Measurements from ENCODE around the gene FAM180A.
"Not testable (repeated sequence)": the region's sequence is repeated elsewhere in the genome, so short reads cannot be mapped to it uniquely, and the experiment has no call there.

The FAM180A gene

GRCh38 chr7:135715055-135715522 is 33.5 kb downstream of the FAM180A start:
- no peak for DNase-seq (ENCODE audit: low read depth in 1 of 2, low spot score in 1 of 2)

- no peak for DNase-seq (ENCODE audit: low read depth in 1 of 2, low spot score in 1 of 2)
These were observed 34.0 kb downstream of the FAM180A start for GRCh38 chr7:135714534-135715009.

GRCh38 chr7:135713836-135714470 is 34.7 kb downstream of the FAM180A start:
- no peak for DNase-seq (ENCODE audit: low read depth in 1 of 2, low spot score in 1 of 2)

- DNase-seq (ENCODE audit: low read depth in 1 of 2, low spot score in 1 of 2): no peak
These were observed 35.8 kb downstream of the FAM180A start for GRCh38 chr7:135712796-135713195.

- DNase-seq (ENCODE audit: low read depth in 1 of 2, low spot score in 1 of 2): no peak
These were observed 36.3 kb downstream of the FAM180A start for GRCh38 chr7:135712182-135712782.

- DNase-seq (ENCODE audit: low read depth in 1 of 2, low spot score in 1 of 2): no peak
These were observed 37.5 kb downstream of the FAM180A start for GRCh38 chr7:135711139-135711469.

GRCh38 chr7:135710417-135711138 is 38.0 kb downstream of the FAM180A start:
- DNase-seq (ENCODE audit: low read depth in 1 of 2, low spot score in 1 of 2): no peak

- no peak for DNase-seq (ENCODE audit: low read depth in 1 of 2, low spot score in 1 of 2)
These were observed 39.1 kb downstream of the FAM180A start for GRCh38 chr7:135709508-135709907.

GRCh38 chr7:135708041-135708440 is 40.6 kb downstream of the FAM180A start:
- no peak for DNase-seq (ENCODE audit: low read depth in 1 of 2, low spot score in 1 of 2)

- DNase-seq (ENCODE audit: low read depth in 1 of 2, low spot score in 1 of 2): no peak
These were observed 41.0 kb downstream of the FAM180A start for GRCh38 chr7:135707570-135707966.

- DNase-seq (ENCODE audit: low read depth in 1 of 2, low spot score in 1 of 2): no peak
These were observed 41.6 kb downstream of the FAM180A start for GRCh38 chr7:135706858-135707569.

GRCh38 chr7:135706038-135706742 is 42.4 kb downstream of the FAM180A start:
- DNase-seq (ENCODE audit: low read depth in 1 of 2, low spot score in 1 of 2): no peak

- DNase-seq (ENCODE audit: low read depth in 1 of 2, low spot score in 1 of 2): no peak
These were observed 43.9 kb downstream of the FAM180A start for GRCh38 chr7:135704698-135705097.

- no peak for DNase-seq (ENCODE audit: low read depth in 1 of 2, low spot score in 1 of 2)
These were observed 44.5 kb downstream of the FAM180A start for GRCh38 chr7:135704074-135704473.

GRCh38 chr7:135697276-135698049 is 51.1 kb downstream of the FAM180A start:
- DNase-seq (ENCODE audit: low read depth in 1 of 2, low spot score in 1 of 2): no peak

GRCh38 chr7:135693558-135693957 is 55.1 kb downstream of the FAM180A start:
- DNase-seq (ENCODE audit: low read depth in 1 of 2, low spot score in 1 of 2): no peak

GRCh38 chr7:135692606-135693005 is 56.0 kb downstream of the FAM180A start:
- not testable (repeated sequence) for DNase-seq (ENCODE audit: low read depth in 1 of 2, low spot score in 1 of 2)

GRCh38 chr7:135692055-135692454 is 56.6 kb downstream of the FAM180A start:
- DNase-seq (ENCODE audit: low read depth in 1 of 2, low spot score in 1 of 2): no peak

- DNase-seq (ENCODE audit: low read depth in 1 of 2, low spot score in 1 of 2): no peak
These were observed 58.0 kb downstream of the FAM180A start for GRCh38 chr7:135690566-135690965.

GRCh38 chr7:135687466-135687865 is 61.1 kb downstream of the FAM180A start:
- no peak for DNase-seq (ENCODE audit: low read depth in 1 of 2, low spot score in 1 of 2)
